Prostate gland (tissue), 2 donors: ENCODE measurements around the gene EVPLL.
"Not testable (repeated sequence)": the region's sequence is repeated elsewhere in the genome, so short reads cannot be mapped to it uniquely, and the experiment has no call there.

Experiments
- POLR2AphosphoS5 ChIP-seq: sonication (generic); formaldehyde crosslinking; IDR thresholded peaks from one replicate; pipeline ENCODE4 v1.6.1; 2017; ENCODE audit warnings: antibody characterized with exemption
- TF ChIP-seq, protein P1 (sequence below), 4 experiments: fragments of 200-600 bp in 2 of 4; fragments of 450-650 bp in 2 of 4; sonication (generic) in 2 of 4; IDR thresholded peaks; 1 replicate in 3 of 4; 2 replicates in 1 of 4; pipeline ENCODE4 v1.5.1; 2016 to 2019; ENCODE audit warnings: antibody characterized with exemption in 4 of 4, mild to moderate bottlenecking in 2 of 4, moderate library complexity in 2 of 4

DNA sequence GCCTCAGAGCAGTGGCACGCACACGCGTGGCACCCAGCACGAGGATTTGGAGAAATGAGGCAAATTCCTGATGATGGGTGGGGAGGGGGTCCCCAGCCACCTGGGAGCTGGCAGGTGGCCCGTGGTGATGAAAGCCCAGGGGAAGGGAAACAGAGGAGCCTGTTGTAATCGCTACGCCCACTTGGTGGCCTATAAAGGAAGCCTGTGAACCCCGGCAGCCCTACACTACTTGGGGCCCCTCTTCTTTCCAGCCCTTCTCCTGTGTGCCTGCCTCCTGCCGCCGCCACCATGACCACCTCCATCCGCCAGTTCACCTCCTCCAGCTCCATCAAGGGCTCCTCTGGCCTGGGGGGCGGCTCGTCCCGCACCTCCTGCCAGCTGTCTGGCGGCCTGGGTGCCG lies 49.1 kb downstream of the EVPLL start:
- TF ChIP-seq, protein P1, sequence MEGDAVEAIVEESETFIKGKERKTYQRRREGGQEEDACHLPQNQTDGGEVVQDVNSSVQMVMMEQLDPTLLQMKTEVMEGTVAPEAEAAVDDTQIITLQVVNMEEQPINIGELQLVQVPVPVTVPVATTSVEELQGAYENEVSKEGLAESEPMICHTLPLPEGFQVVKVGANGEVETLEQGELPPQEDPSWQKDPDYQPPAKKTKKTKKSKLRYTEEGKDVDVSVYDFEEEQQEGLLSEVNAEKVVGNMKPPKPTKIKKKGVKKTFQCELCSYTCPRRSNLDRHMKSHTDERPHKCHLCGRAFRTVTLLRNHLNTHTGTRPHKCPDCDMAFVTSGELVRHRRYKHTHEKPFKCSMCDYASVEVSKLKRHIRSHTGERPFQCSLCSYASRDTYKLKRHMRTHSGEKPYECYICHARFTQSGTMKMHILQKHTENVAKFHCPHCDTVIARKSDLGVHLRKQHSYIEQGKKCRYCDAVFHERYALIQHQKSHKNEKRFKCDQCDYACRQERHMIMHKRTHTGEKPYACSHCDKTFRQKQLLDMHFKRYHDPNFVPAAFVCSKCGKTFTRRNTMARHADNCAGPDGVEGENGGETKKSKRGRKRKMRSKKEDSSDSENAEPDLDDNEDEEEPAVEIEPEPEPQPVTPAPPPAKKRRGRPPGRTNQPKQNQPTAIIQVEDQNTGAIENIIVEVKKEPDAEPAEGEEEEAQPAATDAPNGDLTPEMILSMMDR (IDR thresholded peaks at IDR 0.05), result not testable (repeated sequence)
- TF ChIP-seq POLR2AphosphoS5, result not testable (repeated sequence)
